Ramos (cell line): ENCODE results near the gene CAMK1D.

Experiments used
- in situ Hi-C: fragments of 300-500 bp; cut with MboI; formaldehyde crosslinking; loops from one replicate; pipeline ENCODE4 v1.14.3; 2022; ENCODE audit warnings: low sequenced_read_pairs; ENCODE audit not compliant: unreplicated experiment

Gene CAMK1D

DNA sequence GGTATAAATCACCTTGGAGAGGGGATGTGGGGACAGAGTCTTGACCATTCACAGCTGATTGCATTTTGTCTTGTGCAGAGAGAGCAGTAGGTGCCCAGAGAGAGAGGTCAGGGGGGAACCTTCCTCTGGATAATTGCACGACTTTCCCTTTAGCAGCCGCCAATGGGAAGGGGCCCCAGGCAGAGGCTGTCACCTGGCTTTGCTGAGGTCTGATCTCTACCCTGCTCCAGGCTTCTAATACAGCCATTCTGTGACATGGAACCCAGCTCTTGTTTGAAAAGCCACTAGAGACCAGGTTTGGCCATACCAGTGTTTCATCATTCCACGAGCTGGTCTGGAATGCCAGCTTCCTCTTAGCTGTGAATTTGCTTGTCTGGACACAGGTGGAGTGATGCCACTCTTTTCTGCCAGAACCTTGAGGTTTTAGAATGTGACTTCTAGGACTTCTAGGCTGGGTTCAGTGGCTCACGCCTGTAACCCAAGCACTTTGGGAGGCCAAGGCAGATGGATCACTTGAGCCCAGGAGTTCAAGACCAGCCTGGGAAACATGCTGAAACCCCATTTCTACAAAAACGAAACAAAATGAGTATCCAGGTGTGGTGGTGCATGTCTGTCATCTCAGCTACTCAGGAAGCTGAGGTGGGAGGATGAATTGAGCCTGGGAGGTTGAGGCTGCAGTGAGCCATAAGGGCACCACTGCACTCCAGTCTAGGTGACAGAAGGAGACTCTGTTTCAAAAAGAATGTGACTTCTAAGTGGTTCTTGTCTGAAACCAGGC lies 159.9 kb downstream of the CAMK1D start:
- in situ Hi-C loops = no loop called here

- in situ Hi-C loops = no loop called here
These were observed 160.4 kb downstream of the CAMK1D start for GRCh38 chr10:12509794-12510100.

DNA sequence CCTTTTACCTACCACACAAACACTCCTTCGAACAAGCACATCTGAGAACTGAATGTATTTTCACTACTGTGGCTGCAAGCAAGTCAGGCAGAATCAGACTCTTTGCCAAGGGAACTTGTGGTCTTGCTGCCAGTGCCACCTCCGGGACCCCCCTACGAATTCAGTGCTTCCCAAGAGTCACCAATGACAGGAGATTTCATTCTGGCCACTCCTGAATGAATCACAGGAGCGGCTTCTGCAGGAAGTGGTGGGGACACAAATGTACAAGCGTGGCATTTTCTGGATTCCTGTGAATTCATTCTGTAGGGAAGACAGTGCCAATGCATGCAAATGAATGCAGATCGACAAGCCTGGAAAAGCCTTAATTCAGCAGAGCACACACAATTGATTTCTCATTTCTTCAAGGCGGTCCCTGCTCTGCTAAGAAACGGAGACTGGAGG lies 161.2 kb downstream of the CAMK1D start:
- in situ Hi-C loops = no loop called here

DNA sequence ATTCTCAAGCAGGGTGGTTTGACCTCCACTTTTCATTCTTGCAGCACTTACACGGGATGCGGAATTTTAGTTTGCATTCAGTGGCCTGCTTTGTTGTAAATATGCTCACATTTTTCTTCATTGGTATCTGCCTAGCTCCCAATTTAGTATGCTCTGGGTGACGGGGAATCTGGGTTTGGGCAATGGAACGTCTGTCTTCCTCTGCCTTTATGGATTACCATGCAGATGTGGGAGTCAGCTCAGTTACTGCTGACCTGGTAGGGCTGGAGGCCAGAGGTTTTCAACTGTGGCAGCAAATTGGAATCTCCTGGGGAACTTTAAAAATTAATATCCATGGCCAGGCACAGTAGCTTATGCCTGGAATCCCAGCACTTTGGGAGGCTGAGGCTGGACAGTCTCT lies 161.6 kb downstream of the CAMK1D start:
- in situ Hi-C loops = no loop called here

DNA sequence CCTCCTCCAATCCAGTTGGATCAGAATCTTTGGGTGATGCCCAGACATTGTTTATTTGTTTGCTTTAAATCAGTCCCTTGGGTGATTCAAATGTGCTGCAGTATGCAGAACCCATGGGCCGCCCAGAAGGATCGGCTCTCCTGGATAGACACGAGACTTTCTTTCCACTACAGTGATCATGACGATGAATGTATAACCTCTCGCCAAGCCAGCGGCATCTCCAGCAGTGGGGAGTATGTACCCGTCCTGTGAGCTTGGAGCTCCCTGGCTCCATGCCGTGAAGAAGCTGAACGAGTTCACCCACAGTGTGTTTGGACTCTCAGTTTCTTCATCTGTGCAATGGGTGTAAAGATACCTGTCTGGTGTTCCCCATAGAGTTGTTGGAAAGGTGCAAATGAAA lies 162.3 kb downstream of the CAMK1D start:
- in situ Hi-C loops = no loop called here

GRCh38 chr10:12512332-12513002 lies 163.1 kb downstream of the CAMK1D start:
- in situ Hi-C loops = no loop called here

DNA sequence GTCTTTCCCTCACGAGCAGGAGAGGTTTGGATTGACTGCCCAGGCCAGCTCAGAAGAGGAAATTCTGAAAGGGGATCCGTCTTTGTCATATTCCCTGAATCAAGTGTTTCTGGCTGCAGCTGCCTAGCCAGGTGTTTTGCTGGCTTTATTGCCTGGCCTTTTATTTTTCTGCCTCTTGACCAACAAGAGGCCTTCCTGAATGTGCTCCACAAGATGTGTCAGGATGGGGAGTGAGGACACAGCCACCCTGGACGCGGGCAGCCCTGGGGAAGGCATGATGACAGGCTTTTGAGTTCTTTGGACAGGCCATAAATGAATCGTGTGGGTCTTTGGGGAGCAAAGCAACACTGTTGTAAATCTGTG lies 163.6 kb downstream of the CAMK1D start:
- in situ Hi-C loops = no loop called here

DNA sequence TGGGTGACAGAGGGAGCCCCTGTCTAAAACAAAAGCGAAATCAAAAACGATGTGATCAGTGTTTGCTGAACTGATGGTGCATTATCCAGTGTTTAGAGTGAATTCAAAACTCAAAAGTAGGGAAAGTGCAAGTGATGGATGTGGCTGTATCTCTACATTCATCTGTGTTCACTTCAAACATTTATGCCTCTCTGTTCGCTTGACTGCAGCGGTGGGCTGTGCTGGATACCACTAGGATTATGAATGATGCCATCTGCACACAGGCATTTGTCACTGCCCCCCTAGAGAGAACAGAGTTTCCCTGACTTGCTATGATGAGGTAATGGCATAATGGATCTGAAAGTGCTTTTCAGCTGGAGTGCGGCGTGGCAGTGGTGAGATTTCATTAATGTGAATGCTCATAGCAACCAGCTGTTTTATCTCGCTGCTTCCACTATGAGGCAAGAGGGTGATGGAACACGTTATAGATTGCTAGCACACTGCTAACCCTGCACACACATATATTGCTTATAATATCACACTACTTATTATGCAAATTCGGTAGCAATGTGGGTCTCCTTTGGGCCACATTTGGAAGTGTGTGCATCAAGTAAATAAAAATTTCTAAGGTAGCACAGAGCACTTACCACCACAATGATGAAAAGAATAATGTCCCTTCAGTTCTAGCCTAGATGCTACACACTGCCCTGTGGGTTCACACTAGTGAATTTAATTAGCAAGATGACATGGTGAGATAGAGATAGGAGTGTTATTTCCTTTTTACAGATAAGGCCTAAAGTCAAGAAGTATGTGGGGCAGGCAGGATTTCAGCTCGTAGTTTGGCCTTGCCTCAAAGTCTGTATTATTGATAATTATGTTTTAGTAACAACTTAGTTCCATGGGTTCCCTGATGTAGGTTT lies 164.7 kb downstream of the CAMK1D start:
- in situ Hi-C loops = no loop called here

DNA sequence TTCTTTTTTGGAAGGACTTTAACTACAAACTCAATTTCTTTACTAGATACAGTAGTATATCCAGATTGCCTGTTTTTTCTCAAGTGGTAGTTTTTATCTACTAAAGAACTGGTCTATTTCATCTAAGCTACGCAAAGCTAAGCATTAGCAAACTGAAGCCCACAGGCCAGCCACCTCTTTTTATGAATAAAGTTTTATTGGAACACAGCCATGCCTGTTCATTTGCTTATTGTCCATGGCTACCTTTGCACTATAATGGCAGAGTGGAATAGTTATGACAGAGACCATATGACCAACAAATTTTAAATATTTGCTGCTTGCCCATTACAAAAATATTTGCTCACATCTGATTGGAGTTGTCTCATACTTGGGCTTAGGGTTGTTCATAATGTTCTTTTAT lies 168.7 kb downstream of the CAMK1D start:
- in situ Hi-C loops = no loop called here

DNA sequence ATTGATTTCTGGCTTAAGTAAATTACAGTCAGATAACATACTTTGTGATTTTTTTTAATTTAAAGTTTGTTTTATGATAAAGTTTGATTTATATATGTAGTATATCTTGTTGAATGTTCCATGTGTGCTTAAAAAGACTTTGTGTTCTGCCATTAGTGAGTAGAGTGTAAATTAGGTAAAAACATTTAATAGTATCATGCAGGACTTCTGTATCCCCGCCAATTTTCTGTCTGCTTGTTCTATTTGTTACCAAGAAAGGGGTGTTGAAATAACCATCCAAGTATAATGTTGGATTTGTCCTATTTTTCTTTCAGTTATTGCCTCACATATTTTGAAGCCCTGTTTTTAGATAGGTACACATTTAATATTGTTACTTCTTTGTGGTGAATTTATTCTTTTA lies 172.1 kb downstream of the CAMK1D start:
- in situ Hi-C loops = no loop called here

- in situ Hi-C loops = no loop called here
These were observed 177.0 kb downstream of the CAMK1D start for GRCh38 chr10:12526311-12526710.

DNA sequence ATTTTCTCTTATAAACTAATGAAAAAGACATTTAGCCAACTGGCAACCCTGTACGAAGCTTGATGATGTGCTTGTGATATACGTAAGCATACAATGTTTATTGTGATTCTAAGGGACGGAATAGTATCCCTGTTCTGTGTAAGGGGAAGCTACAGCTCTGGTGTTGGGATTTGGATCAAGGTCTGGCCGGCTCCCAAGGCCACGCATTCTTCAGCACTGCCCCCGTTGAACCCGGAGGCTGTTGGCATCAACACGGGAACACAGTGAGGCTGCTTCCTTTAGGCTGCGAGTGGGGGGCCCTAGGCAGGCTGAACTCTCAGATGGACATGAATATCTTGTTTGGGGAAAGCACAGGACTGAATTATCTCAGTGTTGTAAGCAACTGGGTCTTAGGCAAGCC lies 180.6 kb downstream of the CAMK1D start:
- in situ Hi-C loops = no loop called here

GRCh38 chr10:12531305-12532220 lies 182.2 kb downstream of the CAMK1D start:
- in situ Hi-C loops = no loop called here

DNA sequence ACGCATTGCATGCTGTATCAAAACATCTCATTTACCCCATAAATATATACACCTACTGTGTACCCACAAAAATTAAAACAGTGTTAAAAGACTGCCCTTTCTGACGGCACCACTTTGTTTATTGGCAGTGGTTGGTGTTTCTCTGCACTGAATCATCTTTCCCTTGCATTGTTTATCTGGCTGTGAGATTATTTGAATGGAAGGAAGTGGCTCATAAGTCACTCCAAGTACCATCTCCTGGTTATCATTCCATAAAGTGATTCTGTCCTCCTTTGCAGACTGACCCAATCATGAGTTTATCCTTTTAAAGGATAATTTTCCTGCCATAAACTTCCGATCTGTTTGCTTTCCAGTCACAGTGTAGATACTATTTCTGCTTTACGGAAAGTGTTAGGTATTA lies 183.8 kb downstream of the CAMK1D start:
- in situ Hi-C loops = no loop called here

- in situ Hi-C loops = no loop called here
These were observed 184.4 kb downstream of the CAMK1D start for GRCh38 chr10:12533723-12534122.

DNA sequence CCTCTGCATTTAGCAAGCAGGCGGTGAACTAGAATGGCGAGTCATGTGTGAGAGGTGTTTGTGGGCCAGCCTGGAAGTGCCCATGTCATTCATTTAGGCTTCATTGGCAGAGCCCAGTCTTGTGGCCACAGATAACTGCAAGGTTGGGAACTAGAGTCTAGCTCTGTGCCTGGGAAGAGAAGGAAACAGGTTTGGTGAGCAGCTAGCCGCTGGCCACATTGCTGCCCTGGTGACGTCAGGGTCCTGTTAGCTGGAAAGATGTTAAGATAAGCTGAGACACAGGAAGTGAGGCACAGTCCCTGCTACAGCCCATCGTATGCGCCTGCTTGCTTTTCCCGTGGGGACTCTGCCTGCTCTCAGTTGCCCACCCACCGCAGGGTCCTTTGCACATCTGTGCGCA lies 185.5 kb downstream of the CAMK1D start:
- in situ Hi-C loops = no loop called here

DNA sequence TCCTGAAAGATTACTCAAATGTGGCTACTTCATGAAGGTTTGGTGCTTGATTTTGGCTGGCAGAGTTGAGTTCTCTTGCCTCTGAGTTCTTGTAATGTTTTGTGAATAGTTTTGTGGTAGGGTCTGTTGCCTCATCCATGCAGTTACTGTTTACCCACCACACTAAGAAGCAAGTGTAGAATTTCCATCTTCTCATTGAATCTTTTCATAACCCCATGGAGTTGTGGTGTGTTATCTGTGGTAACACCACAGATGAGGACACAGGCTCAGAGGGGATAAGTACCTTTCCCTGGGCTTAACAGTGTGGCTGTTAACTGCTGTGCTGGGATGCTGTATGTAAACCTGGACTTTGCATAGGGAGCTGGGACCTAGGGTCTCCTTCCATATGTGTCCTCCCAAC lies 186.3 kb downstream of the CAMK1D start:
- in situ Hi-C loops = no loop called here

- in situ Hi-C loops = no loop called here
These were observed 189.2 kb downstream of the CAMK1D start for GRCh38 chr10:12538491-12538995.

- in situ Hi-C loops = no loop called here
These were observed 190.2 kb downstream of the CAMK1D start for GRCh38 chr10:12539350-12540164.
